Liver (tissue), 9 donors: ENCODE data around the gene ABLIM2. TPM values are rescaled to one million over a fixed set of nuclear protein-coding genes. Genes with fewer than 3 reads are reported as not detected.

ENCODE experiments used
- DNase-seq: peaks from one replicate; pipeline ENCODE4 v3.0.0-alpha.2; 2017; ENCODE audit warnings: low spot score
- H3K27ac ChIP-seq, 2 donors: one replicate each; pipeline ENCODE4 v1.7.0; 2013; ENCODE audit warnings: inconsistent platforms in 2 of 2, low read length in 2 of 2, control low read depth in 1 of 2, low read depth in 1 of 2, mild to moderate bottlenecking in 1 of 2
- H3K27me3 ChIP-seq, 4 donors: one replicate each; pipeline versions ENCODE4 v1.6.1 to v1.7.0; 2013; ENCODE audit warnings: low read length in 3 of 4, inconsistent platforms in 1 of 4, mild to moderate bottlenecking in 1 of 4, moderate library complexity in 1 of 4; ENCODE audit not compliant: control insufficient read depth in 4 of 4, insufficient read depth in 4 of 4
- H3K36me3 ChIP-seq, 4 donors: one replicate each; pipeline versions ENCODE4 v1.6.1 to v1.7.0; 2013; ENCODE audit warnings: low read length in 3 of 4, mild to moderate bottlenecking in 3 of 4, low read depth in 1 of 4, moderate library complexity in 1 of 4; ENCODE audit not compliant: control insufficient read depth in 4 of 4, insufficient read depth in 3 of 4
- H3K4me1 ChIP-seq, 4 donors: one replicate each; pipeline versions ENCODE4 v1.6.1 to v1.7.0; 2013; ENCODE audit warnings: low read length in 3 of 4, mild to moderate bottlenecking in 3 of 4, moderate library complexity in 1 of 4; ENCODE audit not compliant: control insufficient read depth in 4 of 4, insufficient read depth in 4 of 4
- H3K4me3 ChIP-seq, 3 donors: one replicate each; pipeline versions ENCODE4 v1.6.1 to v1.7.0; 2013; ENCODE audit warnings: low read length in 3 of 3, control low read depth in 1 of 3, low read depth in 1 of 3, mild to moderate bottlenecking in 1 of 3
- H3K9ac ChIP-seq, 2 donors: one replicate each; pipeline ENCODE4 v1.7.0; 2013; ENCODE audit warnings: low read length in 2 of 2, mild to moderate bottlenecking in 2 of 2, moderate library complexity in 2 of 2, control low read depth in 1 of 2, low read depth in 1 of 2
- H3K9me3 ChIP-seq, 4 donors: one replicate each; pipeline versions ENCODE4 v1.6.1 to v1.7.0; 2013; ENCODE audit warnings: low read length in 3 of 4; ENCODE audit not compliant: control insufficient read depth in 4 of 4
- ATF3 ChIP-seq: IDR thresholded peaks from 2 replicates; pipeline ENCODE4 v1.6.1; 2016; ENCODE audit warnings: antibody characterized with exemption
- CTCF ChIP-seq: fragments of 150-350 bp; IDR thresholded peaks from 2 replicates; pipeline ENCODE4 v1.5.1; 2017; ENCODE audit warnings: improper control_type of control experiment, low read depth, low read length; ENCODE audit not compliant: missing input control
- EGR1 ChIP-seq, 2 donors: IDR thresholded peaks; 2 replicates each; pipeline ENCODE4 v1.6.1; 2016 to 2018; ENCODE audit warnings: antibody characterized with exemption in 2 of 2, low read depth in 2 of 2
- FOXA1 ChIP-seq: IDR thresholded peaks from 2 replicates; pipeline ENCODE4 v1.6.1; 2016; ENCODE audit warnings: antibody characterized with exemption
- FOXA2 ChIP-seq: IDR thresholded peaks from 2 replicates; pipeline ENCODE4 v1.6.1; 2016; ENCODE audit warnings: antibody characterized with exemption
- GABPA ChIP-seq, 2 donors: IDR thresholded peaks in 1 of 2; conservative IDR thresholded peaks in 1 of 2; 2 replicates each; pipeline ENCODE4 v1.6.1; 2016; ENCODE audit warnings: antibody characterized with exemption in 2 of 2, mild to moderate bottlenecking in 1 of 2, moderate library complexity in 1 of 2
- HNF4A ChIP-seq, 2 donors: conservative IDR thresholded peaks; 2 replicates each; pipeline ENCODE4 v1.6.1; 2016; ENCODE audit warnings: antibody characterized with exemption in 2 of 2, mild to moderate bottlenecking in 2 of 2
- HNF4G ChIP-seq: IDR thresholded peaks from 2 replicates; pipeline ENCODE4 v1.6.1; 2016; ENCODE audit warnings: antibody characterized with exemption
- JUND ChIP-seq, 2 donors: IDR thresholded peaks; 2 replicates each; pipeline ENCODE4 v1.6.1; 2016; ENCODE audit warnings: antibody characterized with exemption in 2 of 2
- MAX ChIP-seq: IDR thresholded peaks from 2 replicates; pipeline ENCODE4 v1.6.1; 2016; ENCODE audit warnings: antibody characterized with exemption
- NR2F2 ChIP-seq: IDR thresholded peaks from 2 replicates; pipeline ENCODE4 v1.6.1; 2016; ENCODE audit warnings: antibody characterized with exemption
- RAD21 ChIP-seq, 2 donors: IDR thresholded peaks; 2 replicates each; pipeline ENCODE4 v1.6.1; 2016; ENCODE audit warnings: antibody characterized with exemption in 2 of 2, mild to moderate bottlenecking in 2 of 2
- REST ChIP-seq: IDR thresholded peaks from 2 replicates; pipeline ENCODE4 v1.6.1; 2016; ENCODE audit warnings: antibody characterized with exemption, mild to moderate bottlenecking
- RXRA ChIP-seq, 2 donors: IDR thresholded peaks; 2 replicates each; pipeline ENCODE4 v1.6.1; 2017 to 2018; ENCODE audit warnings: antibody characterized with exemption in 2 of 2, mild to moderate bottlenecking in 1 of 2
- SP1 ChIP-seq: IDR thresholded peaks from 2 replicates; pipeline ENCODE4 v1.6.1; 2018; ENCODE audit warnings: antibody characterized with exemption, mild to moderate bottlenecking
- TAF1 ChIP-seq: conservative IDR thresholded peaks from 2 replicates; pipeline ENCODE4 v1.6.1; 2016; ENCODE audit warnings: antibody characterized with exemption, mild to moderate bottlenecking
- YY1 ChIP-seq: IDR thresholded peaks from 2 replicates; pipeline ENCODE4 v1.6.1; 2016; ENCODE audit warnings: antibody characterized with exemption, mild to moderate bottlenecking
- WGBS: extraction: QIAGEN DNeasy Blood & Tissue Kit; methylation state at CpG from one replicate; pipeline ENCODE4 v1.1.7; 2013; 5-methylcytosine and 5-hydroxymethylcytosine counted together
- polyA plus RNA-seq, 2 donors: library from polyadenylated mRNA; stranded (reverse) in 1 of 2; unstranded in 1 of 2; fragments of 200-250 nt in 1 of 2; fragments of >200 nt in 1 of 2; fragmentation: Nextera tagmentation in 1 of 2; extraction: Ambion mirVana in 1 of 2; gene quantifications; one replicate each; pipeline versions ENCODE4 v1.2.1 to v1.2.3, GENCODE V29; 2013 to 2015
- total RNA-seq, 2 donors: library from RNA; depleted of rRNA; stranded (reverse); fragments of >200 nt; gene quantifications; one replicate each; pipeline ENCODE4 v1.2.3, GENCODE V29; 2014
- donor health status: healthy.
- donor health status: healthy.
- donor health status: healthy.
- donor health status: healthy.
- donor health status: healthy.

ABLIM2 gene
- total and polyA plus RNA-seq, 4 donors, result 0.75 to 2.5 (median 0.93) TPM

- H3K4me1 ChIP-seq, result peaks cover 4 to 12% (median 6%) of the 10 kb centered on the region in 4 donors
- no peak overlapping the region for H3K4me3 ChIP-seq
- H3K36me3 ChIP-seq, result no peaks in the 10 kb centered on the region
- TF ChIP-seq ATF3, result no peak
- no peak overlapping the region for H3K27ac ChIP-seq
- no peak for DNase-seq
- WGBS, result 88% methylated on average over 18 of the region's 18 CpGs
- H3K27me3 ChIP-seq, result no peaks in the 10 kb centered on the region
- no peaks in the 10 kb centered on the region for H3K9me3 ChIP-seq
- H3K9ac ChIP-seq, result no peak overlapping the region
These were observed 109.5 kb downstream of the ABLIM2 start for GRCh38 chr4:8048856-8049676.

GRCh38 chr4:8047837-8048678 lies 110.6 kb downstream of the ABLIM2 start:
- no peak for DNase-seq
- H3K4me3 ChIP-seq, result no peak overlapping the region
- peaks cover 4 to 12% (median 6%) of the 10 kb centered on the region in 4 donors for H3K4me1 ChIP-seq
- H3K9me3 ChIP-seq, result no peaks in the 10 kb centered on the region
- WGBS, result 91% methylated on average over 21 of the region's 21 CpGs
- no peaks in the 10 kb centered on the region for H3K36me3 ChIP-seq
- H3K27ac ChIP-seq, result no peak overlapping the region
- TF ChIP-seq SP1 (no peak), EGR1 (IDR thresholded peaks at IDR 0.05; ENCODE audit: low read depth in 2 of 2) (no peak), JUND (IDR thresholded peaks at IDR 0.05) (no peak), CTCF (no peak), RXRA (IDR thresholded peaks at IDR 0.05) (no peak), NR2F2 (no peak), HNF4A (conservative IDR thresholded peaks at IDR 0.05) (no peak), MAX (no peak)
- H3K27me3 ChIP-seq, result no peaks in the 10 kb centered on the region
- H3K9ac ChIP-seq, result no peak overlapping the region

- Histone ChIP-seq H3K9me3 (no peaks in the 10 kb centered on the region), H3K9ac (no peak overlapping the region)
- TF ChIP-seq EGR1 (IDR thresholded peaks at IDR 0.05; ENCODE audit: low read depth in 2 of 2) (no peak), NR2F2 (no peak), FOXA1 (no peak), MAX (no peak), FOXA2 (no peak), REST (no peak), YY1 (no peak), HNF4A (conservative IDR thresholded peaks at IDR 0.05) (no peak), RAD21 (IDR thresholded peaks at IDR 0.05) (no peak), TAF1 (no peak), SP1 (no peak), JUND (IDR thresholded peaks at IDR 0.05) (no peak), RXRA (IDR thresholded peaks at IDR 0.05) (no peak), HNF4G (no peak), ATF3 (no peak), GABPA (IDR thresholded peaks at IDR 0.05 in 1 of 2, conservative IDR thresholded peaks at IDR 0.05 in 1 of 2) (no peak)
These were observed 111.6 kb downstream of the ABLIM2 start for GRCh38 chr4:8046925-8047541.

More at GRCh38 chr4:8046925-8047541, 111.6 kb downstream of the ABLIM2 start:
- Histone ChIP-seq H3K36me3 (no peaks in the 10 kb centered on the region), H3K27ac (no peak overlapping the region), H3K4me3 (no peak overlapping the region), H3K27me3 (no peaks in the 10 kb centered on the region), H3K4me1 (peaks cover 4 to 12% (median 6%) of the 10 kb centered on the region in 4 donors)
- WGBS, result 90% methylated on average over 20 of the region's 20 CpGs
- DNase-seq, result no peak
